IPS DF 6.9 (cell line): ENCODE results near the gene PPP2R2C.
A peak's percentile ranks its signal among the peaks of the same experiment; 100 is the strongest.

Experiments
- DNase-seq: peaks from one replicate; pipeline ENCODE4 v3.0.0-alpha.2; 2013; ENCODE audit warnings: low read depth, low spot score
- H3K27ac ChIP-seq: one replicate; pipeline ENCODE4 v1.5.1; 2013; ENCODE audit warnings: low read length, control low read depth
- H3K27me3 ChIP-seq: 2 replicates; pipeline ENCODE4 v1.6.1; 2013; ENCODE audit warnings: mild to moderate bottlenecking, low read length; ENCODE audit not compliant: control insufficient read depth, insufficient read depth
- H3K36me3 ChIP-seq: 2 replicates; pipeline ENCODE4 v1.6.1; 2013; ENCODE audit warnings: low read length; ENCODE audit not compliant: control insufficient read depth, insufficient read depth
- H3K4me1 ChIP-seq: 2 replicates; pipeline ENCODE4 v1.6.1; 2013; ENCODE audit warnings: low read length; ENCODE audit not compliant: control insufficient read depth, insufficient read depth
- H3K4me3 ChIP-seq: 2 replicates; pipeline ENCODE4 v1.5.1; 2013; ENCODE audit warnings: mild to moderate bottlenecking, low read length
- H3K9me3 ChIP-seq: 2 replicates; pipeline ENCODE4 v1.6.1; 2013; ENCODE audit warnings: low read length, inconsistent platforms; ENCODE audit not compliant: control insufficient read depth, insufficient read depth
- WGBS: extraction: QIAGEN DNeasy Blood & Tissue Kit; methylation state at CpG from one replicate; pipeline ENCODE4 v1.1.7; 2013; ENCODE audit warnings: mixed read lengths, missing lambda C conversion rate; ENCODE audit not compliant: insufficient read length, insufficient coverage; 5-methylcytosine and 5-hydroxymethylcytosine counted together

The PPP2R2C gene

DNA sequence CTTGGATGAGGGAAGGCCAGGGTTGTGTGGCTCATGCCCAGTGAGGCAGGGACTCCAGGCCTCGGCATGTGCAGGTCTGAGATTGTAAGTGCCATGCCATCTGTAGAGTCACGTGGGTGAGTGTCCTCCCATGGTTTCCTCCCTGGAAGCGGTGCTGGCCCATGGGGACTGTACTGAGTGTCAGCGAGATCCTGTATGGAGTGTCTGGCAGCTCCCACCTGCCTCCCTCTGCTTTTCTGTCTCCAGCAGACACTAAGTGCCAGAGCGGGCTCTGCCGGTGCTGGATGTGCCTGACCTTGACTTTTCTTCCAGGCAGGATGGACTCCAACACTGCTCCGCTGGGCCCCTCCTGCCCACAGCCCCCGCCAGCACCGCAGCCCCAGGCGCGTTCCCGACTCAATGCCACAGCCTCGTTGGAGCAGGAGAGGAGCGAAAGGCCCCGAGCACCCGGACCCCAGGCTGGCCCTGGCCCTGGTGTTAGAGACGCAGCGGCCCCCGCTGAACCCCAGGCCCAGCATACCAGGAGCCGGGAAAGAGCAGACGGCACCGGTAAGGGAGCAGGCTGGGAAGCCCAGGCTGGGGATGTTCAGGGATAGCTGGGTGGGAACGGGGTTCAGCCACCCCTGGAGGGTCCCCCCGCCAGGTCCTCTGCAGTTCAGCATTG, 195.1 kb downstream of the PPP2R2C start:
- H3K27me3 ChIP-seq: no peaks in the 10 kb centered on the region
- no peak overlapping the region for H3K4me3 ChIP-seq
- peaks cover 6% of the 10 kb centered on the region; the same call in 1 of the 2 replicates for H3K36me3 ChIP-seq
- WGBS: no CpG with 5 or more reads among the region's 24 CpGs
- no peaks in the 10 kb centered on the region for H3K9me3 ChIP-seq
- no peaks in the 10 kb centered on the region for H3K4me1 ChIP-seq
- no peak for DNase-seq
- no peak overlapping the region for H3K27ac ChIP-seq

DNA sequence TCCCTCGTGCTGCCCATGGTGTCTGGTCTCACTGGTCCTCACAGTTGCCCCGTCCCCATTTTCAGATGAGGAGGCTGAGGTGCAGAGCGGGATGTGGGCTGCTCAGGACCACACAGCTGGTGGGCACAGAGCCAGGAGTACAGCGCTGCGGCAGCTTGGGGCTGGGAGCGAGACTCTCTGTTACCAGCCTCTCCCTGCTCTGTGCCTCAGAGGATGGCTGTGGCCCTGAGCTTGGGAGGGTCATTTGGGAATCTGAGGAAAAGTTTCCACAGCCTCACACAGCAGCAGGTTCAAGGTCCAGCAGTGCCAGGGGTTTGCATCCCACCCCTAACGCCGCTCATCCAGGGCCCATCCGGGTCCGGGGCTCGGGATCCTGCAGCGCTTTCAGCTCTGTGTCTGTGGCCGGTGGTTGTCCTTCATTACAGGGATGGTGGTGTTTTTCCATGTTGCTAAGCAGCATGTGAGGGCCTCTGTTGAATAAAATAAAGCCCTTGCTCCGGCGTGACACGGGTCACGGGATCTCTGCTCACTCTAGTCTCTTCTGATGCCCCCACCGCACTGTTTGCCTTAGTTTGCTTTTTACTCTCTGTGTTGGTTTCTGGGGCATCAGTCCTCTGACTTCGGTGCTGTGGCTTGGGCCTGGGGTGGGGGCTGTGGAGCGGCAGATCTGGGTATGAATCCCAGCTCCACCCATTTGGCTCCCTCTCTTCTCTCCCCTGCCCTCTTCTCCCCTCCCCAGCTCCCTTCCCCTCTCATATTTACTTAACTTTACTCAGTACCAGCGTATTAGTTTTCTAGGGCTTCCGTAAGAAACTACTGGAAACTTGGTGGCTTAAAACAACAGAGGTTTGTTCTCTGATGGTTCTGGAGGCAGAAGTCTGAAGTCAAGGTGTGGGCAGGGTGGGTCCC, 196.3 kb downstream of the PPP2R2C start:
- WGBS: no CpG with 5 or more reads among the region's 22 CpGs
- Histone ChIP-seq H3K4me1 (no peaks in the 10 kb centered on the region; the same call in 1 of the 2 replicates), H3K36me3 (0 out of 2 replicates have a peak, but pooled peaks cover 2% of the 10 kb centered on the region), H3K4me3 (no peak overlapping the region), H3K27ac (no peak overlapping the region), H3K9me3 (no peaks in the 10 kb centered on the region), H3K27me3 (no peaks in the 10 kb centered on the region)
- no peak for DNase-seq

DNA sequence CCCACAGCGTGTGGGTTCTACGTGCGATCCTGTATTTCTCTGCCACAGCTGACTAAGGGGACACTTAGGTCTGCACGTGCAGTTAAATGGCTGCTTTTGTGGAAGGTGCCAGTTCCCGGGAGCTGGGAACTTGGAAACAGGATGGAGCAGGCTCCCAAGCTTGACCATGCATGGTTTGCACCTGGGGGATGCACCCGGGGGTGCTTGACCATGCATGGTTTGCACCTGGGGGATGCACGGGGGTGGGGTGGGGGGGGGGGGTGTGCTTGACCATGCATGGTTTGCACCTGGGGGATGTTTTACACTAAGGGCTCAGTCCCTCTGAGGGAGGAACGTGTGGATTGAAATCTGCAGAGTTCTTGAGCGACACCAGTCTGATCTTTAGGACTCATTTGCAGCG, 197.1 kb downstream of the PPP2R2C start:
- DNase-seq: no peak
- Histone ChIP-seq H3K4me3 (no peak overlapping the region), H3K36me3 (0 out of 2 replicates have a peak, but pooled peaks cover 2% of the 10 kb centered on the region), H3K27me3 (no peaks in the 10 kb centered on the region), H3K9me3 (no peaks in the 10 kb centered on the region), H3K4me1 (peaks cover 3% of the 10 kb centered on the region), H3K27ac (no peak overlapping the region)
- no CpG with 5 or more reads among the region's 10 CpGs for WGBS

DNA sequence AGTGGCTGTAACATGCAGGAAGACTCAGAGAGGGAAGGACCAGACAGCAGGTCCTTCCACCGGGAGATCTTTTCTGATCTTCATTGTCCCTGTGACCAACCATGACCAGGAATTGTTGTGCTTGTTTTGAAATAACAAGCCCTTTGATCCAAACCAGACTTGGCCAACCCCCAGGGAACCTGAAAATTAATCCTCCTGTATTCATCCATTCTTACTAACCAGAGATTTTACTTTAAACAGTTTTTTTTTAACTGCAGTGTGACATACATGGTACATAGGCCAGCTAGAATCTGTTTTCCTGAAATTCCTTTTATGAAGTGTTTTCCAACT, 198.8 kb downstream of the PPP2R2C start:
- no peaks in the 10 kb centered on the region for H3K9me3 ChIP-seq
- peaks cover 5% of the 10 kb centered on the region for H3K4me1 ChIP-seq
- WGBS: no CpG with 5 or more reads among the region's 1 CpG
- H3K27me3 ChIP-seq: no peaks in the 10 kb centered on the region
- H3K4me3 ChIP-seq: no peak overlapping the region
- no peak for DNase-seq
- 0 out of 2 replicates have a peak, but pooled peaks cover 2% of the 10 kb centered on the region for H3K36me3 ChIP-seq
- no peak overlapping the region for H3K27ac ChIP-seq

DNA sequence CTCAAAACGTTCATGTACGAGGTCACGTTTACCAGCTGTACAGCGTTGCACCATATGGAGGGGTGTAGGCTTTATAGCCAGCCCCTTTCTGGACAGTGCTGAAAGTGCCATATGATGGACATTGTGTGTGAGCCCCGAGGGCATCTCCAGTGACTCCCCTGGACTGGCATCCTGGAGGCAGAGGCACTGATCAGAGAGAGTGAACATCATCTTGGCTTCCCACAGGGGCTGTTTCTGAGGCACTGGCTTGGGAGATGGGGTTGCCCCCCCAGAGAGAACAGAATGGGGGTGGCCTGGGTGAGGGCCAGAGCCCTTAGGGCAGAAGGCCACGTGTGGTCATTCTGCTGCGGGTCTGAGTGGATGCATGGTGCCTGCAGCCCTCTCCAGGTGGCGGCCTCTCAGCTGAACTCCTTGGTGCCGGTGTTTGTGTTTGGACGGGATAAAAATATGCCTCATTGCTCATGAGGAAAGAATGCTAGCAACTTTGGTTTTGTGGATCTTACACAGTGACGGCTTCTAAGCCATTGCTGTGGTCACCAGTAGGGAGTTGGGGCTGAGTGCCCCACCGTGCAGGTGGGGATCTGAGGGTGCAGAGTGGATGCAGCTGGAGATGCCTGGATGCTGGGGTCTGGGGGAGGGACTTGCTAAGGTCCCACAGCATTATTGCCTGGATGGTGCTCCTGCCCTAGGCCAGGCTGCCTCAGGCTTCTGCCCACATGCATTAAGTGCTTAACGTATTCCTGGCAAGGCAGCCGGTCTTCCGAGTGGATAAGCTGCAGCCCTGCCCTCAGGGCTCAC, 199.4 kb downstream of the PPP2R2C start:
- H3K27me3 ChIP-seq: no peaks in the 10 kb centered on the region
- H3K4me1 ChIP-seq: peaks cover 6% of the 10 kb centered on the region
- H3K36me3 ChIP-seq: no peaks in the 10 kb centered on the region
- DNase-seq: no peak
- H3K4me3 ChIP-seq: no peak overlapping the region
- no peak overlapping the region for H3K27ac ChIP-seq
- H3K9me3 ChIP-seq: no peaks in the 10 kb centered on the region
- no CpG with 5 or more reads among the region's 15 CpGs for WGBS

DNA sequence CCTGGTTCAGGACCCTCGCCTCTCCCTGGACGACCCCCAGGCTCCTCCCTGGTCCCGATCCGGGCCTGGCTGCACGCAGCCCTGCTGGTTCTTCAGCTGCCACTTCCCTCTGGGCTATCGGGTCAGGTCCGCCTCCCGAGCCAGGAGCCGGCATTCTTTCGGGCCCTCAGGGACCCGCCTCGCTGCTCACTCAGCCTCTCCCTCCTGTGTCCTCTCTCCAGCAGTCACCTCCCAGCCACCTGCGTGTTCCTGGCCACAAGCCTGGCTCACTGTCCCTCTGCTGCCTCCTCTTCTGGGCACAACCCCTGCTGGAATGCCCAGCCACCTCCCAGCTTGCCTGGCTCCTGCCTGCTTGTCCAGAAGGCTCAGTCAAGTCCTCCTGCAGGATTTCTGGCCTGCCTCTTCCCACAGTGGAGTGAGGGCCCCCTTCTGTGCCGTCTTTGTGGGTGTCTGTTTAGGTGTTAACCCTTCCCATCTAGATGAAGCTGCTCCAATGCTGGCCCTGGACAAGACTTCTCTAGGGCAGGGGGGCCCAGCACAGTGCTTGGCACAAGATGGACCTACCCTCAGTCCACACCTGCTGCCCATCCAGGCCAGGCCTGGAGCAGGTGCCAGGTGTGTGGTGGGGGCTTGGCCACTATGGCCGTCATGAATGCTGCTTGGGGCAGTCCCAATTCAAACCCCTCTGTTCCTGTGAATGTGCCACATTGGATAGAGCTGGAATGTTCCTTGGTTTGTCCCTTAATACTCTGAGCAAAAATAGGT, 200.5 kb downstream of the PPP2R2C start:
- DNase-seq: no peak
- H3K36me3 ChIP-seq: no peaks in the 10 kb centered on the region
- WGBS: no CpG with 5 or more reads among the region's 15 CpGs
- H3K27me3 ChIP-seq: no peaks in the 10 kb centered on the region
- no peak overlapping the region for H3K27ac ChIP-seq
- H3K9me3 ChIP-seq: no peaks in the 10 kb centered on the region
- H3K4me1 ChIP-seq: peaks cover 6% of the 10 kb centered on the region
- no peak overlapping the region for H3K4me3 ChIP-seq

DNA sequence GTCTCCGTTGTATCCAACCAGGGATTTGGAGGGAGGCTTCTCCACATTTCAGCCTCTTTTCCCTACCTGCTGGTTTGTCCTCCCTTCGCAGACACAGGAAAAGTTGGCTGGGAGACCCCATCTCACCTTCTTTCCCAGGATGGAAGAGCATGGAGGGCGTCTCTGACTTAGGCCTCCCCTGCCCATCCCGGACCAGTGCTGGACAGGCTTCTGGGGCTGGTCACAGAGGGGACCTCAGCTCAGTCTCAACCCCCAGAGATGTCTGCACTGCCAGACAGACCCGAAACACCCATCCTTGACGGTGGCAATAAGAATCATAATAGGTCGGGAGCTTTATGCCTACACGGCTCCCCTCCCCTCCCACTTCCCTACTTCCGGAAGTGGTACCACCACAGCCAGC, 201.2 kb downstream of the PPP2R2C start:
- Histone ChIP-seq H3K4me1 (peaks cover 6% of the 10 kb centered on the region), H3K27me3 (no peaks in the 10 kb centered on the region), H3K4me3 (no peak overlapping the region), H3K27ac (no peak overlapping the region), H3K36me3 (no peaks in the 10 kb centered on the region), H3K9me3 (no peaks in the 10 kb centered on the region)
- WGBS: no CpG with 5 or more reads among the region's 9 CpGs
- no peak for DNase-seq

DNA sequence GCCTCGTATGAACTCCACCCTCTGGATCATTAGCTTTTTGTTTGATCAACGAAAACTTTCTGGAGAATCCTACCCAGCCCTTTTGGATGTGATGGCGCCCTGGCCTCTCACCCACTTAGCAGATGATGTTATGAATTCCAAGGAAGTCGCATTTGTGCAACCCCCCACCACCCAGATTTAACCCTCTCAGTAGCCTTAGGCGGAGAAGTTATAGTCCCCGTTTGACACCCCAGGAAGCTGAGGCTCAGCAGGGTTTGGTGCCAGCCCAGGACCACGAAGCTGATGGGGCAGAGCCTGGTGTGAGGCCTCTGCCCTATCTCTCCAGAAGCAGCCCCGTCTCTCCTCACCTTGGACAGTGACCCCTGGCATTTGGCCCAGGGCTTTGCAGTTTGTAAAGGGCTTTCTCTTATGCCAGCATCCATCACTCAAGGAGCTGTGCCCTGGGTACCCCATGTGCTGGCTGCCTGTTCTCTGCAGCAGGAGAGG, 201.7 kb downstream of the PPP2R2C start:
- no peaks in the 10 kb centered on the region for H3K27me3 ChIP-seq
- no peak for DNase-seq
- peaks cover 6% of the 10 kb centered on the region for H3K4me1 ChIP-seq
- no peaks in the 10 kb centered on the region for H3K9me3 ChIP-seq
- no CpG with 5 or more reads among the region's 8 CpGs for WGBS
- H3K27ac ChIP-seq: no peak overlapping the region
- H3K4me3 ChIP-seq: peak overlapping the region; percentile 60; the same call in 1 of the 2 replicates
- no peaks in the 10 kb centered on the region for H3K36me3 ChIP-seq
